ENCODE data around the gene AOC3. TPM values are rescaled to one million over a fixed set of nuclear protein-coding genes. Genes with fewer than 3 reads are reported as not detected.

AOC3 gene
- total and polyA plus RNA-seq, 2 of the 8 experiments (the other 6 are each of a cell fraction or from before 2014, with no cell fraction given) = 2.5 to 2.7 TPM

DNA sequence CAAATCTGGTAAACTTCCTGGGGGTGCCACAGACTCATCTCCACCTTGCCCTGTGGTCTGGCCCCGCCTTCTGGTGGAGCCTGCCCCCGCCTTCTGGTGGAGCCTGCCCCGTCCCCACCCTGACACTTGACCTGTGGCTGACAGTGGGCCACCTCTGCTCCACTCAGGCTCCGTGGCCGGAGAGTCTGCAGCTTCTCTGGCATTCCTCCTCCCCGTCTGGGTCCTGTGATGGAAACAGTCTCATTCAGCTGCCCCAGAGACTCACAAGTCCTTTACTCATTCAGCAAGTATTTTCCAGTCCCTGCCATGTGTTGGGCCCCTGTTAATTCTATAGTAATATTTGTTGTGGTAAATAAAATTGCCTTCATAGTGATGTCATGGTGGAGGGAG, 28.6 kb downstream of the AOC3 start:
- Histone ChIP-seq H2BK15ac (ENCODE audit: low read length) (no peak overlapping the region), H4K91ac (replicated peaks; ENCODE audit: insufficient read length, low read length) (no peak overlapping the region), H3K4ac (replicated peaks; ENCODE audit: insufficient read length, low read depth, low read length) (no peak overlapping the region), H3K4me2 (ENCODE audit: insufficient read depth in 1 of 2, low read depth in 2 of 2, low read length in 2 of 2) (no peak overlapping the region), H3K4me3 (ENCODE audit: extremely low read depth in 1 of 4, insufficient read depth in 2 of 4, low read depth in 3 of 4, low read length in 4 of 4) (no peak overlapping the region), H2BK12ac (ENCODE audit: low read depth, low read length) (no peak overlapping the region), H4K20me1 (replicated peaks in 1 of 2; ENCODE audit: control insufficient read depth in 1 of 2, insufficient read depth in 2 of 2, low read length in 2 of 2) (no peaks in the 10 kb centered on the region), H3K9ac (replicated peaks in 1 of 4; ENCODE audit: extremely low read depth in 1 of 4, low read depth in 3 of 4, low read length in 3 of 4) (no peak overlapping the region), H2BK120ac (replicated peaks; ENCODE audit: low read depth, low read length) (no peak overlapping the region), H3K14ac (ENCODE audit: insufficient read length) (no peak overlapping the region), H3K79me1 (ENCODE audit: low read depth, low read length) (no peaks in the 10 kb centered on the region), H4K8ac (ENCODE audit: extremely low read depth, insufficient read depth, low read length) (no peak overlapping the region), H3K79me2 (ENCODE audit: control insufficient read depth in 1 of 2, insufficient read depth in 2 of 2, low read length in 2 of 2) (no peaks in the 10 kb centered on the region), H3K4me1 (replicated peaks in 1 of 4; ENCODE audit: control insufficient read depth in 3 of 4, insufficient read depth in 4 of 4, low read length in 3 of 4) (peaks cover 0 to 8% (median 5%) of the 10 kb centered on the region in 4 experiments; a peak in 4 of 7 replicates), H2BK5ac (ENCODE audit: low read depth, low read length) (no peak overlapping the region), H3K36me3 (ENCODE audit: control insufficient read depth in 2 of 4, insufficient read depth in 4 of 4, low read length in 3 of 4) (no peaks in the 10 kb centered on the region), H3K18ac (ENCODE audit: extremely low read depth, low read length) (no peak overlapping the region), H3K27me3 (replicated peaks in 1 of 4; ENCODE audit: control insufficient read depth in 3 of 4, extremely low read depth in 1 of 4, insufficient read depth in 3 of 4, low read length in 3 of 4) (peaks cover 0 to 5% (median 0%) of the 10 kb centered on the region in 4 experiments; a peak in 4 of 7 replicates), H2AFZ (ENCODE audit: low read length) (no peak overlapping the region), H2AK5ac (ENCODE audit: low read depth, low read length) (no peak overlapping the region), H2BK20ac (ENCODE audit: low read length) (no peak overlapping the region), H3K27ac (ENCODE audit: low read depth, low read length) (no peak overlapping the region), H3K9me3 (ENCODE audit: insufficient read depth in 2 of 2, low read depth in 1 of 2, low read length in 1 of 2) (no peaks in the 10 kb centered on the region), H4K5ac (ENCODE audit: insufficient read length, low read depth, low read length) (no peak overlapping the region), H3K23me2 (ENCODE audit: low read depth, low read length) (no peaks in the 10 kb centered on the region; the same call in 1 of the 2 replicates), H3K56ac (replicated peaks; ENCODE audit: insufficient read length, low read depth, low read length) (no peak overlapping the region), H3K23ac (ENCODE audit: insufficient read length) (no peak overlapping the region)
- ChIA-PET POLR2A (ENCODE audit: partially characterized antibody) (interaction anchor here (0.5 to 1.6 kb wide), 2 partner anchors 41 to 246 kb away, joined by 3 to 4 read pairs; partner anchors contain the start of gene BRCA1), CTCF (ENCODE audit: partially characterized antibody) (interaction anchor here (0.8 to 2.5 kb wide), 5 partner anchors 11 to 275 kb away, joined by 3 to 11 read pairs (median 4); partner anchors contain the start of gene AOC2)
- 71% methylated on average over 6 of the region's 6 CpGs; no CpG with 5 or more reads in 1 of the 2 experiments for WGBS, 2 experiments (ENCODE audit: extremely low coverage in 1 of 2, insufficient coverage in 1 of 2, insufficient read length in 1 of 2, insufficient replicate concordance in 2 of 2, low coverage in 1 of 2, low lambda C conversion rate in 2 of 2, missing lambda C conversion rate in 1 of 2)
- no peak for DNase-seq (ENCODE audit: low read depth in 1 of 2, low spot score in 2 of 2)
- no peak for FAIRE-seq
- TF ChIP-seq KDM5A (IDR thresholded peaks at IDR 0.05; ENCODE audit: low read length) (no peak), TAF1 (IDR thresholded peaks at IDR 0.05; ENCODE audit: low read depth, low read length) (no peak), KDM1A (IDR thresholded peaks at IDR 0.05; ENCODE audit: borderline replicate concordance, low read length) (no peak), SIN3A (conservative IDR thresholded peaks at IDR 0.05 in 1 of 2, IDR thresholded peaks at IDR 0.05 in 1 of 2; ENCODE audit: low read depth in 1 of 2, low read length in 2 of 2) (no peak), SP1 (IDR thresholded peaks at IDR 0.05; ENCODE audit: low read depth, low read length) (no peak), RFX5 (IDR thresholded peaks at IDR 0.05; ENCODE audit: borderline replicate concordance, low read depth, low read length) (no peak), SIRT6 (IDR thresholded peaks at IDR 0.05; ENCODE audit: low read length) (no peak), SIX5 (IDR thresholded peaks at IDR 0.05; ENCODE audit: low read depth, low read length) (no peak), RNF2 (IDR thresholded peaks at IDR 0.05; ENCODE audit: borderline replicate concordance, low read depth, low read length, missing control alignments, poor library complexity, severe bottlenecking) (no peak), JUN (IDR thresholded peaks at IDR 0.05; ENCODE audit: low read depth, low read length) (no peak), TCF12 (IDR thresholded peaks at IDR 0.05; ENCODE audit: low read depth, low read length) (no peak), HDAC2 (IDR thresholded peaks at IDR 0.05; ENCODE audit: borderline replicate concordance in 1 of 2, low read depth in 2 of 2, low read length in 2 of 2) (no peak), RXRA (IDR thresholded peaks at IDR 0.05; ENCODE audit: insufficient read depth, low read depth, low read length) (no peak)
- TF ChIP-seq, protein P1, sequence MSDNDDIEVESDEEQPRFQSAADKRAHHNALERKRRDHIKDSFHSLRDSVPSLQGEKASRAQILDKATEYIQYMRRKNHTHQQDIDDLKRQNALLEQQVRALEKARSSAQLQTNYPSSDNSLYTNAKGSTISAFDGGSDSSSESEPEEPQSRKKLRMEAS (IDR thresholded peaks at IDR 0.05) = no peak

Measured in H1 (cell line).